T-cell (primary cell): Measurements from ENCODE around the gene TNKS1BP1. TPM values are rescaled to one million over a fixed set of nuclear protein-coding genes. Genes with fewer than 3 reads are reported as not detected.

Experiments
- ATAC-seq, 4 experiments: fragments of 200-7000 bp in 3 of 4; fragments of 150-1000 bp in 1 of 4; cut with Tn5 transposase; replicated peaks in 1 of 4; 1 replicate in 3 of 4; 2 replicates in 1 of 4; pipeline ENCODE4 v1.10.0; 2021; ENCODE audit warnings: moderate library complexity in 3 of 4, mild to moderate bottlenecking in 2 of 4, moderate number of reproducible peaks in 1 of 4
- CTCF ChIA-PET, 2 donors: fragments of 300-600 bp; sonication (Branson Sonifier 250); formaldehyde crosslinking; loops; one replicate each; lab custom pipeline; 2022; ENCODE audit warnings: antibody characterized with exemption in 2 of 2; lab: Charles Lee
- POLR2A ChIA-PET, 2 donors: fragments of 300-600 bp; sonication (Branson Sonifier 250); formaldehyde crosslinking; loops; one replicate each; lab custom pipeline; 2022; ENCODE audit warnings: antibody characterized with exemption in 2 of 2; lab: Charles Lee
- DNase-seq, 35 experiments: peaks; one replicate each; pipeline versions ENCODE4 v3.0.0 to v3.0.0-alpha.2; 2013 to 2023
- H3K27ac ChIP-seq: one replicate; pipeline ENCODE4 v1.5.1; 2013; ENCODE audit warnings: low read length
- H3K27me3 ChIP-seq, 2 experiments: replicated peaks in 1 of 2; 1 replicate in 1 of 2; 2 replicates in 1 of 2; pipeline versions ENCODE4 v1.6.1 to v1.7.0; 2013; ENCODE audit warnings: low read length in 1 of 2, mixed read lengths in 1 of 2; ENCODE audit not compliant: control insufficient read depth in 2 of 2, insufficient read depth in 2 of 2; ENCODE audit errors: extremely low read depth in 1 of 2
- H3K36me3 ChIP-seq, 2 donors: 1 replicate in 1 of 2; 2 replicates in 1 of 2; pipeline versions ENCODE4 v1.6.1 to v1.7.0; 2013; ENCODE audit warnings: low read length in 1 of 2; ENCODE audit not compliant: control insufficient read depth in 2 of 2, insufficient read depth in 1 of 2; ENCODE audit errors: extremely low read depth in 1 of 2
- H3K4me1 ChIP-seq, 2 experiments: 1 replicate in 1 of 2; 2 replicates in 1 of 2; pipeline versions ENCODE4 v1.6.1 to v1.7.0; 2013; ENCODE audit warnings: low read length in 2 of 2, mixed read lengths in 1 of 2; ENCODE audit not compliant: insufficient read depth in 2 of 2, control insufficient read depth in 1 of 2; ENCODE audit errors: extremely low read depth in 1 of 2
- H3K4me3 ChIP-seq, 2 donors: 1 replicate in 1 of 2; 2 replicates in 1 of 2; pipeline versions ENCODE4 v1.5.1 to v1.7.0; 2013; ENCODE audit warnings: mild to moderate bottlenecking in 2 of 2, low read length in 1 of 2, moderate library complexity in 1 of 2; ENCODE audit not compliant: control insufficient read depth in 1 of 2; ENCODE audit errors: extremely low read depth in 1 of 2
- H3K9me3 ChIP-seq: 2 replicates; pipeline ENCODE4 v1.7.0; 2013
- H3K27ac Mint-ChIP-seq, 2 donors: one replicate each; pipeline ENCODE4 v1.8.0; 2020 to 2021; ENCODE audit warnings: mild to moderate bottlenecking in 2 of 2, mixed read lengths in 2 of 2
- H3K27me3 Mint-ChIP-seq, 2 donors: one replicate each; pipeline ENCODE4 v1.8.0; 2021 to 2022; ENCODE audit warnings: mixed read lengths in 2 of 2
- H3K36me3 Mint-ChIP-seq: one replicate; pipeline ENCODE4 v1.8.0; 2021; ENCODE audit warnings: mixed read lengths
- H3K4me1 Mint-ChIP-seq, 3 donors: one replicate each; pipeline ENCODE4 v1.8.0; 2020 to 2022; ENCODE audit warnings: mixed read lengths in 3 of 3, mild to moderate bottlenecking in 1 of 3
- H3K4me3 Mint-ChIP-seq, 3 donors: one replicate each; pipeline ENCODE4 v1.8.0; 2020 to 2022; ENCODE audit warnings: mild to moderate bottlenecking in 3 of 3, mixed read lengths in 3 of 3, moderate library complexity in 3 of 3
- H3K9me3 Mint-ChIP-seq, 3 donors: one replicate each; pipeline ENCODE4 v1.8.0; 2020 to 2022; ENCODE audit warnings: mixed read lengths in 3 of 3
- WGBS: methylation state at CpG from one replicate; pipeline ENCODE4 v1.1.5; 2013; ENCODE audit warnings: missing lambda C conversion rate; ENCODE audit not compliant: insufficient coverage; 5-methylcytosine and 5-hydroxymethylcytosine counted together
- total RNA-seq, 35 experiments: library from RNA in 6 of 35; stranded (reverse) in 6 of 35; fragments of 120-200 nt in 1 of 35; gene quantifications; one replicate each; pipeline versions ENCODE4 v1.2.1 to v1.2.4 and lab custom pipeline; 2013 to 2026

The TNKS1BP1 gene
- total RNA-seq, 5 donors from 2014 or later (not counting 1 experiment from before 2014, with no cell fraction given): 13.9 to 22.9 (median 18.9) TPM

GRCh38 chr11:57344826-57345225 is 20.1 kb upstream of the TNKS1BP1 start:
- POLR2A ChIA-PET: interaction anchor here in 1 of 2 donors (1.2 kb wide), 1 partner anchor 297 kb away, joined by 3 read pairs; no protein-coding TSS in a partner anchor
- Mint-ChIP-seq H3K4me3 (no peak overlapping the region), H3K27ac (no peak overlapping the region), H3K4me1 (peaks cover 0 to 3% (median 3%) of the 10 kb centered on the region in 3 donors), H3K36me3 (no peaks in the 10 kb centered on the region), H3K9me3 (no peaks in the 10 kb centered on the region), H3K27me3 (no peaks in the 10 kb centered on the region)
- peaks cover 0 to 11% of the 10 kb centered on the region in 2 experiments for H3K27me3 ChIP-seq
- H3K9me3 ChIP-seq: no peaks in the 10 kb centered on the region
- peaks cover 0 to 8% of the 10 kb centered on the region in 2 experiments for H3K4me1 ChIP-seq
- CTCF ChIA-PET: interaction anchor here (0.7 to 1.7 kb wide), 5 partner anchors 139 to 398 kb away, joined by 3 to 11 read pairs (median 4); no protein-coding TSS in a partner anchor
- no peak for ATAC-seq
- no peaks in the 10 kb centered on the region for H3K36me3 ChIP-seq
- no peak overlapping the region for H3K27ac ChIP-seq
- WGBS: 93% methylated on average over 9 of the region's 10 CpGs
- no peak for DNase-seq
- H3K4me3 ChIP-seq: no peak overlapping the region

DNA sequence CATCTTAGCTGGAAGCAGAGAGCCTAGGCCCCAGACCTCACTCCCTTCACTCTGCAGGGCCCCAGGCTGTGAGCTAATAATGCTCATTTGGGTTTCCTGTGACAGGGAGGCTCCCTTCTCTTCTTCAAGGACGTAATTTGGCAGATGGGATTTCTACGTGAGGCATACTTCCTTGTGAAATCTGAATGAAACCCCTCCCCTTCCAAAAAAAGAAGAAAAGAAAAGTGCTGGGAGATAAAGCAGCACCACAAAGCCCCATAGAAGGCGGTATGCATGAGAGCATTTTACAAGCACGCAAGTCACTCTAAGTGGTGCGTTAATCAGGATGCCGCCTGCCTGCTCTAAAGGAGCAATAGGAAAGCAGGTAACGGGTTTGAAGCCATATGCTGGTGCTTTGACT is 19.1 kb upstream of the TNKS1BP1 start:
- H3K27me3 ChIP-seq: peaks cover 0 to 8% of the 10 kb centered on the region in 2 experiments
- H3K4me3 ChIP-seq: no peak overlapping the region
- H3K4me1 Mint-ChIP-seq: peaks cover 0 to 2% (median 2%) of the 10 kb centered on the region in 3 donors
- 60% methylated on average over 2 of the region's 7 CpGs for WGBS
- no peak overlapping the region for H3K27ac ChIP-seq
- ATAC-seq (no peak), DNase-seq (no peak)
- no peaks in the 10 kb centered on the region for H3K9me3 ChIP-seq
- H3K36me3 Mint-ChIP-seq: no peaks in the 10 kb centered on the region
- H3K27ac Mint-ChIP-seq: no peak overlapping the region
- no peaks in the 10 kb centered on the region for H3K9me3 Mint-ChIP-seq
- ChIA-PET CTCF (interaction anchor here in 1 of 2 donors (1.1 kb wide), 1 partner anchor 140 kb away, joined by 3 read pairs; no protein-coding TSS in a partner anchor), POLR2A (no interaction called here)
- H3K27me3 Mint-ChIP-seq: no peaks in the 10 kb centered on the region
- no peak overlapping the region for H3K4me3 Mint-ChIP-seq
- H3K36me3 ChIP-seq: no peaks in the 10 kb centered on the region
- peaks cover 0 to 6% of the 10 kb centered on the region in 2 experiments for H3K4me1 ChIP-seq

- Mint-ChIP-seq H3K27me3 (no peaks in the 10 kb centered on the region), H3K4me1 (peaks cover 0 to 2% (median 2%) of the 10 kb centered on the region in 3 donors), H3K4me3 (no peak overlapping the region), H3K9me3 (no peaks in the 10 kb centered on the region), H3K27ac (no peak overlapping the region), H3K36me3 (no peaks in the 10 kb centered on the region)
- H3K9me3 ChIP-seq: no peaks in the 10 kb centered on the region
- no peak for DNase-seq
- no peak overlapping the region for H3K27ac ChIP-seq
- WGBS: 82% methylated on average over 6 of the region's 11 CpGs
- peaks cover 0 to 6% of the 10 kb centered on the region in 2 experiments for H3K4me1 ChIP-seq
- ChIA-PET CTCF (interaction anchor here in 1 of 2 donors (0.6 kb wide), 1 partner anchor 185 kb away, joined by 6 read pairs; no protein-coding TSS in a partner anchor), POLR2A (interaction anchor here in 1 of 2 donors (0.6 kb wide), 1 partner anchor 361 kb away, joined by 5 read pairs; no protein-coding TSS in a partner anchor)
- ATAC-seq: no peak
- no peak overlapping the region for H3K4me3 ChIP-seq
- H3K36me3 ChIP-seq: no peaks in the 10 kb centered on the region
- H3K27me3 ChIP-seq: peaks cover 0 to 8% of the 10 kb centered on the region in 2 experiments
Observed at GRCh38 chr11:57342702-57343101, 17.9 kb upstream of the TNKS1BP1 start.

- no peak overlapping the region for H3K27ac Mint-ChIP-seq
Observed at GRCh38 chr11:57341250-57341808, 16.6 kb upstream of the TNKS1BP1 start.

GRCh38 chr11:57340039-57340615 is 15.4 kb upstream of the TNKS1BP1 start:
- no peak overlapping the region for H3K27ac Mint-ChIP-seq
- CTCF ChIA-PET: interaction anchor here in 1 of 2 donors (0.6 to 0.8 kb wide), 2 partner anchors 15 to 383 kb away, joined by 3 to 5 read pairs; no protein-coding TSS in a partner anchor
- peaks cover 11 to 13% (median 11%) of the 10 kb centered on the region in 3 donors for H3K4me1 Mint-ChIP-seq

More at GRCh38 chr11:57341250-57341808, 16.6 kb upstream of the TNKS1BP1 start:
- H3K4me1 Mint-ChIP-seq: peaks cover 2 to 9% (median 7%) of the 10 kb centered on the region in 3 donors
- H3K4me1 ChIP-seq: peaks cover 3 to 9% of the 10 kb centered on the region in 2 experiments
- no peaks in the 10 kb centered on the region for H3K27me3 Mint-ChIP-seq
- H3K4me3 ChIP-seq: no peak overlapping the region
- DNase-seq (no peak), ATAC-seq (no peak)
- no peaks in the 10 kb centered on the region for H3K9me3 Mint-ChIP-seq
- H3K4me3 Mint-ChIP-seq: no peak overlapping the region
- POLR2A ChIA-PET: no interaction called here
- no peaks in the 10 kb centered on the region for H3K36me3 Mint-ChIP-seq
- no peak overlapping the region for H3K27ac ChIP-seq
- CTCF ChIA-PET: interaction anchor here in 1 of 2 donors (0.6 kb wide), 1 partner anchor 1817 kb away, joined by 5 read pairs; no protein-coding TSS in a partner anchor
- H3K9me3 ChIP-seq: no peaks in the 10 kb centered on the region
- no peaks in the 10 kb centered on the region for H3K36me3 ChIP-seq
- H3K27me3 ChIP-seq: peaks cover 0 to 6% of the 10 kb centered on the region in 2 experiments
- 65% methylated on average over 2 of the region's 6 CpGs for WGBS

DNA sequence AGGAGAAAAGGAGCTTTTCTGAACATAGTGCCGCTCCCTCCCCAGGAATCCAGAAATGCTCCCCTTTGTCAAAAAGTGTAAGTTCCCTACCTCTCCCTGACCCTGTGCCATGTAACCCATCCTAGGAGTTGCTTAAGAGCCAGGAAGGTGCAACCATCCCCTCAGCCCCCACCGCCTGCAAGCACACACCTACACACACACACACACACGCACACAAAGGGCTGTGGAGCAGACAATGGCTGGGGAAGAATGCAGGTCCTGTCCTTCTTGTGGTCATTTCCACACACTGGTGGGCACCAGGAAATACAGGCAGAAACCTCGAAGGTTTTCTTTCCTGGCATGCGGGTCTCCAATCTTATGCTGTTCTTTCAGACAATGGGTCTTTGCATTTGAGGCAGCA is 14.6 kb upstream of the TNKS1BP1 start:
- DNase-seq (no peak), ATAC-seq (no peak)
- no peaks in the 10 kb centered on the region for H3K27me3 Mint-ChIP-seq
- Histone ChIP-seq H3K4me3 (no peak overlapping the region), H3K27ac (no peak overlapping the region), H3K36me3 (no peaks in the 10 kb centered on the region), H3K4me1 (peaks cover 9 to 16% of the 10 kb centered on the region in 2 experiments), H3K27me3 (peaks cover 0 to 6% of the 10 kb centered on the region in 2 experiments), H3K9me3 (no peaks in the 10 kb centered on the region)
- no peak overlapping the region for H3K27ac Mint-ChIP-seq
- no peaks in the 10 kb centered on the region for H3K9me3 Mint-ChIP-seq
- no peak overlapping the region for H3K4me3 Mint-ChIP-seq
- peaks cover 2% of the 10 kb centered on the region for H3K36me3 Mint-ChIP-seq
- POLR2A ChIA-PET: no interaction called here
- WGBS: 80% methylated on average over 4 of the region's 5 CpGs
- peaks cover 19 to 20% (median 19%) of the 10 kb centered on the region in 3 donors for H3K4me1 Mint-ChIP-seq
- CTCF ChIA-PET: interaction anchor here in 1 of 2 donors (0.6 kb wide), 1 partner anchor 384 kb away, joined by 5 read pairs; no protein-coding TSS in a partner anchor

More at GRCh38 chr11:57340039-57340615, 15.4 kb upstream of the TNKS1BP1 start:
- Histone ChIP-seq H3K27ac (no peak overlapping the region), H3K36me3 (no peaks in the 10 kb centered on the region), H3K9me3 (no peaks in the 10 kb centered on the region), H3K27me3 (peaks cover 0 to 6% of the 10 kb centered on the region in 2 experiments), H3K4me1 (peaks cover 3 to 9% of the 10 kb centered on the region in 2 experiments), H3K4me3 (no peak overlapping the region)
- H3K9me3 Mint-ChIP-seq: no peaks in the 10 kb centered on the region
- H3K36me3 Mint-ChIP-seq: no peaks in the 10 kb centered on the region
- DNase-seq (no peak), ATAC-seq (no peak)
- POLR2A ChIA-PET: interaction anchor here in 1 of 2 donors (0.6 kb wide), 1 partner anchor 119 kb away, joined by 3 read pairs; no protein-coding TSS in a partner anchor
- no peaks in the 10 kb centered on the region for H3K27me3 Mint-ChIP-seq
- 48% methylated on average over 9 of the region's 12 CpGs for WGBS
- H3K4me3 Mint-ChIP-seq: no peak overlapping the region
